NK-92 treated with Interleukin-12 subunit alpha and Interleukin-12 subunit beta, amount 100 ng/mL, for 24 hours (cell line): ENCODE measurements around the gene BANF2.
"Not testable (repeated sequence)": the region's sequence is repeated elsewhere in the genome, so short reads cannot be mapped to it uniquely, and the experiment has no call there.

Source experiments
- DNase-seq: peaks from one replicate; lab custom pipeline; 2025; lab: John Stamatoyannopoulos, UW

Gene BANF2

GRCh38 chr20:17699931-17700351 is at the start of gene BANF2:
Gene BANF2, plus strand, starts transcription at chr20:17699966. Its CDS starts 25,060 bp downstream, at chr20:17725026.
- DNase-seq, result no peak

- no peak for DNase-seq
These were observed 49.3 kb upstream of the BANF2 start for GRCh38 chr20:17650301-17651128.

GRCh38 chr20:17651129-17651759 is 48.5 kb upstream of the BANF2 start:
- no peak for DNase-seq

- DNase-seq, result no peak
These were observed 47.9 kb upstream of the BANF2 start for GRCh38 chr20:17651760-17652388.

- no peak for DNase-seq
These were observed 47.4 kb upstream of the BANF2 start for GRCh38 chr20:17652411-17652810.

DNA sequence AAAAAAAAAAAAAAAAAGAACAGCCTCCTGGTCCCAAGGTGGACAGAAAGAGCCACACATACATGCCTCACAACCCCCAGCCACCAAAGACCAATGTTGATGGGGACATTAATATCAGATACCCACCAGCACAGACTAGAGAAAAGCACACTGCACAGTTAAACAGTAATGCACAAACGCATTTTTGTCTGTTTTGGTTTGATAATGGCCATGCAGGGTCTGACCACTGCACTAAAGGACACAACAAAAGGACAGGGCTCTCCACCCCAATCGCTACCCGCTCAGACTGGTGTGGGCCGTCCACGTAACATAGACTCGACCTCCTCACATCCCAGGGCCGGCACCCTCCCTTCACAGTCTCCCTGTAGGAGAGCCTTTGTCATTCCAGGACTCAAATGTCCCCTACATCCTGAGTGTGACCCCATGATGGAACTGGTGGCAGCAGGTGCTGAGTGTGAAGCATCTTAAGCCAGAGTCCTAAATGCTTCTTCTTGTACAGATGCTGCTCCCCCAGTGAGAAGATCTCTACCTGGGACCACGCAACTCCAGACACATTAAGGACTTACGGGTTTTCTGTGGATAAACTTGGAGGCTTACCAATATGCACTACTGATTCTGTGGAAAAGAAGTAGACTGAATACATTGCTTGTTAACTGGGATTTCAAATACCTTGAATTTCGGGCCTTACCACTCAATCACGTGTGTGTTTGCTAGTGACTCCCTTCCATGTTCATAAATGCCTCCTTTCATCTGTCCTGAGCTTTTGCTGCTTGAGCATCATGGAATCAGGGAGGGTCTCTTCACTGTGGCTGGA is 45.7 kb upstream of the BANF2 start:
- no peak for DNase-seq

- no peak for DNase-seq
These were observed 45.0 kb upstream of the BANF2 start for GRCh38 chr20:17654649-17655285.

DNA sequence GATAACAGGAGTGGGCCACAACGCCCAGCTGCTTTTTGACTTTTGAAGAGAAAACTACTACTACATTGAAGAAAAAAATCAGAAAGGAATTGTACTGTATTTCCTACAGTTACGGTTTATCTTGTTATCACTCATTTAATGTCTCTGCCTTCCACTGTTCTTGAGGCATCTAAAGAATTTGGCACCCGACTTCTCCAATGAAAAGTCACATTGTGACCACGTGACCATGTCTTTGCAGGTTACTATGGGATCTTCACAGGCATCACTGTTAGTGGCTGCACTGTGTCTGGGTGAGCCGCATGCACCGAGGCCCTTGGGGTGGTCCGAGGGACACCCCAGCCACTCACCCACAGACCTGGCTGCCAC is 44.5 kb upstream of the BANF2 start:
- no peak for DNase-seq

- DNase-seq, result no peak
These were observed 43.8 kb upstream of the BANF2 start for GRCh38 chr20:17655865-17656479.

DNA sequence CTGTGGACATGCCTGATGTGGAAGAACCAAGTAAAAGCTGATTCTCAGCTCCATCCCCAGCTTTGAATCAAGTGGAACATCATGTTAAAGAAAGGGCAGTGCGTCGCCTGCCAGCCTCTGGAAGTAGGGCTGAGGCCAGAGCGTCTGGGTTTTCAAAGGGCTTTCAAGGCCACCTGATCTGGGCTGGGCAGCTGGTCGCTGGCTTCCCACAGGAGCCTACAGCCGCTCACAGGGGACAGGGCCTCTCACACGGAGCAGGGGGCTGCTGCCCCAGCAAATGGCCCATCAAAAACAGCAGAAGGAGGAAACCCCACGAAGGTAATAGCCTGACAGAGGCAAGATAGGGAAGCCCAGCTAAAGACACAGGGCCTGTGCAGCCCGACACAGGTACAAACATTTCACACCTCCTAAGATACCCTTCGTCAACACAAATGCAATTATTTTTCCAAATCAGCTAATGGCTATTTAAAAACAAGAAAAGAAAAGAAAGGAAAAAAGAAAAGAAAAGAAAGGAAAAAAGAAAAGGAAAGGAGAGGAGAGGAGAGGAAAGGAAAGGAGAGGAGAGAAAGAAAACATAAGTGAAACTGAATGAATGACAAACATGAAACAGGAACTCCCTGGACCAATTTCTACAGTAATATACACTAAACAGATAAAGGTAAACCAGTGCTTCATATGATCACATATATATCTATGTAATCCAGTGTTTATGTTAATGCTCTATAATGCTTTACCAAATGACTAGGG is 42.5 kb upstream of the BANF2 start:
- no peak for DNase-seq

GRCh38 chr20:17657898-17658647 is 41.7 kb upstream of the BANF2 start:
- no peak for DNase-seq

GRCh38 chr20:17658648-17658993 is 41.1 kb upstream of the BANF2 start:
- DNase-seq, result no peak

- not testable (repeated sequence) for DNase-seq
These were observed 40.4 kb upstream of the BANF2 start for GRCh38 chr20:17659344-17659743.

- no peak for DNase-seq
These were observed 40.0 kb upstream of the BANF2 start for GRCh38 chr20:17659801-17660200.

DNA sequence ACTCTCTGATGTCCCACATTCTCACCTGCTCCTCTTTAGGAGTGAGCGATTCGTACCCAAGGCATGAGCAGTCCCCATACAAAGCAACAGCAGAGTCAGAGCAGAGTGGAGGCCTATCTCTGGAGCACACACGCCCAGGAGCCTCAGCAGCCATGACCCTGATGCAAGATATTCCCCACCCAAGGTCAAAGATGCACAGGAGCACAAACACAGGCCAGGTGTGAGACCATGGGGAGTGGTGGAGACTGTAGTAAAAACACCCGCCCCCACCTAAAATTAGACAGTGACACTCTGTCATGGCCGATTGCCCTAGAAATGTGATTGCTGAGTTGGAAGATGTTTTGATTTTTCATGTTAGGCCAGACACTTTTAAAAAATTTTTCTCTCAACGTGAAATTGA is 39.1 kb upstream of the BANF2 start:
- DNase-seq, result no peak

DNA sequence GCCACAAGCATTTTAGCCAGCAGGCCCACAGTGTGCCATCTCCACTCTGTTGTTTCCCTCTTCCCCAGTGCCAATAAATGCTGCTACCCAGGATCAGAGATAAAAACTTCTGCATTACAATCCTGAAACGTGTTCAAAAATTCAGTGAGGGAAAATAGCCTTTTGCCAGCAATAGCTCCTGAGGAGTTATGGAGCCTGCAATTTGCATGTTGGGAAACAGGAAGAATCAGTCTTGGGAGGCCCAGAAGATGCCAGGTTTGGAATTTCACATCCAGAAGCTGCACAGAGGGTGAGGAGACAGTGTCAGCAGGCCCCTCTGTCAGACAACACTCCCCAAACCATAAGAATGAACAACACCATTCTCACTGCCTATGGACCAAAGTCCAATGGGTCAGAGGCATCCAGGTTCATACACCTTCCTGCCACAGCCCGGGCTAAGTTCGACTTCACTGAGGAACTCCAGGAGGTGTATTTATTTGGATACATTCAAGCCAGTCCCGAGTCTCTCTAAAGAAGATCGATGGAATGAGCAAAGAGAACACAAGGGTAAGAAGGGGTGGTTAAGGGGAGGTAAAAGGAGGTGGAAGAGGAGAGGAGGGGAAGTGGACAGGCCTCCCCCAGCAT is 38.5 kb upstream of the BANF2 start:
- no peak for DNase-seq

- DNase-seq, result no peak
These were observed 37.3 kb upstream of the BANF2 start for GRCh38 chr20:17662333-17663039.

DNA sequence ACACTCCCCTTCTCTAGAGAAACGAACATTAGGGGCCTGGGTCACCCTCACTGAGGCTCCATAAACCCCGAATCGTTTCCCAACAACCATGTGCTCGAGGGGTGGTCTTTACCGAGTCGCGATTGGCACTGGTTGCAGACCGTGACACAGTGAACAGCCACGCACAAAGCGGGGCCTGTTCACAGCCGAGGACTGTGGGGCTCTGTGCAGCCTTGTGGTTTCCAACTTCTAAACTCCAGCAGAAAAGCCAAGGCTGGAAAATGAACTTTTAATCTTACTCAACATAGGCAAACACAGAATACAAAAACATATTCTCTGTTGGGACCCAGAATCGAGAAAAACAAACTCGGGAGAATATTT is 36.7 kb upstream of the BANF2 start:
- DNase-seq, result no peak

- no peak for DNase-seq
These were observed 36.3 kb upstream of the BANF2 start for GRCh38 chr20:17663486-17663885.
